K562 (cell line): Measurements from ENCODE around the gene WWTR1. TPM values are rescaled to one million over a fixed set of nuclear protein-coding genes. Genes with fewer than 3 reads are reported as not detected.

Experiments
- C11orf30 ChIP-seq: fragments of 450-650 bp; IDR thresholded peaks from 2 replicates; pipeline ENCODE4 v1.6.1; 2016; ENCODE audit warnings: low read depth, mild to moderate bottlenecking
- NR0B1 ChIP-seq: fragments of 450-650 bp; IDR thresholded peaks from one replicate; pipeline ENCODE4 v1.6.1; 2018; ENCODE audit warnings: mild to moderate bottlenecking, moderate library complexity; ENCODE audit not compliant: partially characterized antibody
- polyA plus RNA-seq, 8 experiments: library from polyadenylated mRNA; depleted of rRNA in 4 of 8; stranded (reverse) in 5 of 8; unstranded in 3 of 8; fragments of >200 nt; fragmentation: Nextera tagmentation in 2 of 8; fragmentation: Illumina TruSeq in 1 of 8; extraction: Ambion mirVana in 2 of 8; extraction: Trizol in 1 of 8; gene quantifications; 2 replicates each; pipeline versions ENCODE4 v1.2.1 to v1.2.3, GENCODE V29; 2011 to 2014; ENCODE audit warnings: inconsistent platforms in 1 of 8, missing spikeins in 1 of 8
- total RNA-seq, 7 experiments: library from RNA; depleted of rRNA in 6 of 7; stranded (reverse); fragments of >200 nt in 6 of 7; fragmentation: Illumina TruSeq in 2 of 7; extraction: Trizol in 2 of 7; gene quantifications; 2 replicates each; pipeline versions ENCODE4 v1.2.1 to v1.2.3, GENCODE V29; 2011 to 2021; ENCODE audit warnings: low replicate concordance in 1 of 7
- TF ChIP-seq, protein P1 (sequence below): fragments of 450-650 bp; IDR thresholded peaks from 2 replicates; pipeline ENCODE4 v1.6.1; 2016; ENCODE audit warnings: mild to moderate bottlenecking, moderate library complexity

The WWTR1 gene
- total and polyA plus RNA-seq, 9 of the 15 experiments (the other 6 are each of a cell fraction or from before 2014, with no cell fraction given), result 0.04 to 1.5 (median 0.60) TPM

- TF ChIP-seq, protein P1, sequence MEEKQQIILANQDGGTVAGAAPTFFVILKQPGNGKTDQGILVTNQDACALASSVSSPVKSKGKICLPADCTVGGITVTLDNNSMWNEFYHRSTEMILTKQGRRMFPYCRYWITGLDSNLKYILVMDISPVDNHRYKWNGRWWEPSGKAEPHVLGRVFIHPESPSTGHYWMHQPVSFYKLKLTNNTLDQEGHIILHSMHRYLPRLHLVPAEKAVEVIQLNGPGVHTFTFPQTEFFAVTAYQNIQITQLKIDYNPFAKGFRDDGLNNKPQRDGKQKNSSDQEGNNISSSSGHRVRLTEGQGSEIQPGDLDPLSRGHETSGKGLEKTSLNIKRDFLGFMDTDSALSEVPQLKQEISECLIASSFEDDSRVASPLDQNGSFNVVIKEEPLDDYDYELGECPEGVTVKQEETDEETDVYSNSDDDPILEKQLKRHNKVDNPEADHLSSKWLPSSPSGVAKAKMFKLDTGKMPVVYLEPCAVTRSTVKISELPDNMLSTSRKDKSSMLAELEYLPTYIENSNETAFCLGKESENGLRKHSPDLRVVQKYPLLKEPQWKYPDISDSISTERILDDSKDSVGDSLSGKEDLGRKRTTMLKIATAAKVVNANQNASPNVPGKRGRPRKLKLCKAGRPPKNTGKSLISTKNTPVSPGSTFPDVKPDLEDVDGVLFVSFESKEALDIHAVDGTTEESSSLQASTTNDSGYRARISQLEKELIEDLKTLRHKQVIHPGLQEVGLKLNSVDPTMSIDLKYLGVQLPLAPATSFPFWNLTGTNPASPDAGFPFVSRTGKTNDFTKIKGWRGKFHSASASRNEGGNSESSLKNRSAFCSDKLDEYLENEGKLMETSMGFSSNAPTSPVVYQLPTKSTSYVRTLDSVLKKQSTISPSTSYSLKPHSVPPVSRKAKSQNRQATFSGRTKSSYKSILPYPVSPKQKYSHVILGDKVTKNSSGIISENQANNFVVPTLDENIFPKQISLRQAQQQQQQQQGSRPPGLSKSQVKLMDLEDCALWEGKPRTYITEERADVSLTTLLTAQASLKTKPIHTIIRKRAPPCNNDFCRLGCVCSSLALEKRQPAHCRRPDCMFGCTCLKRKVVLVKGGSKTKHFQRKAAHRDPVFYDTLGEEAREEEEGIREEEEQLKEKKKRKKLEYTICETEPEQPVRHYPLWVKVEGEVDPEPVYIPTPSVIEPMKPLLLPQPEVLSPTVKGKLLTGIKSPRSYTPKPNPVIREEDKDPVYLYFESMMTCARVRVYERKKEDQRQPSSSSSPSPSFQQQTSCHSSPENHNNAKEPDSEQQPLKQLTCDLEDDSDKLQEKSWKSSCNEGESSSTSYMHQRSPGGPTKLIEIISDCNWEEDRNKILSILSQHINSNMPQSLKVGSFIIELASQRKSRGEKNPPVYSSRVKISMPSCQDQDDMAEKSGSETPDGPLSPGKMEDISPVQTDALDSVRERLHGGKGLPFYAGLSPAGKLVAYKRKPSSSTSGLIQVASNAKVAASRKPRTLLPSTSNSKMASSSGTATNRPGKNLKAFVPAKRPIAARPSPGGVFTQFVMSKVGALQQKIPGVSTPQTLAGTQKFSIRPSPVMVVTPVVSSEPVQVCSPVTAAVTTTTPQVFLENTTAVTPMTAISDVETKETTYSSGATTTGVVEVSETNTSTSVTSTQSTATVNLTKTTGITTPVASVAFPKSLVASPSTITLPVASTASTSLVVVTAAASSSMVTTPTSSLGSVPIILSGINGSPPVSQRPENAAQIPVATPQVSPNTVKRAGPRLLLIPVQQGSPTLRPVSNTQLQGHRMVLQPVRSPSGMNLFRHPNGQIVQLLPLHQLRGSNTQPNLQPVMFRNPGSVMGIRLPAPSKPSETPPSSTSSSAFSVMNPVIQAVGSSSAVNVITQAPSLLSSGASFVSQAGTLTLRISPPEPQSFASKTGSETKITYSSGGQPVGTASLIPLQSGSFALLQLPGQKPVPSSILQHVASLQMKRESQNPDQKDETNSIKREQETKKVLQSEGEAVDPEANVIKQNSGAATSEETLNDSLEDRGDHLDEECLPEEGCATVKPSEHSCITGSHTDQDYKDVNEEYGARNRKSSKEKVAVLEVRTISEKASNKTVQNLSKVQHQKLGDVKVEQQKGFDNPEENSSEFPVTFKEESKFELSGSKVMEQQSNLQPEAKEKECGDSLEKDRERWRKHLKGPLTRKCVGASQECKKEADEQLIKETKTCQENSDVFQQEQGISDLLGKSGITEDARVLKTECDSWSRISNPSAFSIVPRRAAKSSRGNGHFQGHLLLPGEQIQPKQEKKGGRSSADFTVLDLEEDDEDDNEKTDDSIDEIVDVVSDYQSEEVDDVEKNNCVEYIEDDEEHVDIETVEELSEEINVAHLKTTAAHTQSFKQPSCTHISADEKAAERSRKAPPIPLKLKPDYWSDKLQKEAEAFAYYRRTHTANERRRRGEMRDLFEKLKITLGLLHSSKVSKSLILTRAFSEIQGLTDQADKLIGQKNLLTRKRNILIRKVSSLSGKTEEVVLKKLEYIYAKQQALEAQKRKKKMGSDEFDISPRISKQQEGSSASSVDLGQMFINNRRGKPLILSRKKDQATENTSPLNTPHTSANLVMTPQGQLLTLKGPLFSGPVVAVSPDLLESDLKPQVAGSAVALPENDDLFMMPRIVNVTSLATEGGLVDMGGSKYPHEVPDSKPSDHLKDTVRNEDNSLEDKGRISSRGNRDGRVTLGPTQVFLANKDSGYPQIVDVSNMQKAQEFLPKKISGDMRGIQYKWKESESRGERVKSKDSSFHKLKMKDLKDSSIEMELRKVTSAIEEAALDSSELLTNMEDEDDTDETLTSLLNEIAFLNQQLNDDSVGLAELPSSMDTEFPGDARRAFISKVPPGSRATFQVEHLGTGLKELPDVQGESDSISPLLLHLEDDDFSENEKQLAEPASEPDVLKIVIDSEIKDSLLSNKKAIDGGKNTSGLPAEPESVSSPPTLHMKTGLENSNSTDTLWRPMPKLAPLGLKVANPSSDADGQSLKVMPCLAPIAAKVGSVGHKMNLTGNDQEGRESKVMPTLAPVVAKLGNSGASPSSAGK, result no peak
- TF ChIP-seq NR0B1, result no peak
- peak; percentile 33 for TF ChIP-seq C11orf30
- TF ChIP-seq, all 486 proteins: peak for 6
Observed at GRCh38 chr3:149660462-149660861, 2.6 kb upstream of the WWTR1 start (continued).
